WERI-Rb-1 (cell line): ENCODE results near the gene KLF18.
"Not testable (repeated sequence)": the region's sequence is repeated elsewhere in the genome, so short reads cannot be mapped to it uniquely, and the experiment has no call there.

Experiments
- DNase-seq: peaks from one replicate; pipeline ENCODE4 v3.0.0-alpha.2; 2020
- H3K27ac ChIP-seq: fragments of 250-450 bp; sonication (Bioruptor Pico); 2 replicates; pipeline ENCODE4 v1.5.1; 2020; ENCODE audit warnings: mild to moderate bottlenecking, moderate library complexity
- H3K27me3 ChIP-seq: fragments of 250-450 bp; sonication (Bioruptor Pico); 2 replicates; pipeline ENCODE4 v1.5.1; 2021; ENCODE audit warnings: mild to moderate bottlenecking, low read depth, moderate library complexity; ENCODE audit not compliant: insufficient read depth, severe bottlenecking
- H3K36me3 ChIP-seq: fragments of 250-450 bp; sonication (Bioruptor Pico); 2 replicates; pipeline ENCODE4 v1.5.1; 2020; ENCODE audit warnings: mild to moderate bottlenecking, moderate library complexity
- H3K4me3 ChIP-seq: 2 replicates; pipeline ENCODE4 v1.5.1; 2011; ENCODE audit warnings: low read depth, mild to moderate bottlenecking, control low read depth, low read length
- H3K9me3 ChIP-seq: fragments of 250-450 bp; sonication (Bioruptor Pico); 2 replicates; pipeline ENCODE4 v1.5.1; 2021; ENCODE audit warnings: mild to moderate bottlenecking, moderate library complexity; ENCODE audit not compliant: severe bottlenecking
- CTCF ChIP-seq: IDR thresholded peaks from 2 replicates; pipeline ENCODE4 v1.5.1; 2011; ENCODE audit warnings: low read depth, mild to moderate bottlenecking, control low read depth, inconsistent platforms, low read length

KLF18 gene

GRCh38 chr1:44146536-44147361 is 5.3 kb upstream of the KLF18 start:
- DNase-seq = no peak
- Histone ChIP-seq H3K9me3 (peaks cover 17% of the 10 kb centered on the region), H3K27ac (no peak overlapping the region), H3K4me3 (no peak overlapping the region), H3K27me3 (no peaks in the 10 kb centered on the region), H3K36me3 (no peaks in the 10 kb centered on the region)
- no peak for TF ChIP-seq CTCF

GRCh38 chr1:44144962-44145756 is 3.7 kb upstream of the KLF18 start:
- Histone ChIP-seq H3K4me3 (no peak overlapping the region), H3K27ac (no peak overlapping the region), H3K27me3 (no peaks in the 10 kb centered on the region), H3K9me3 (peaks cover 17% of the 10 kb centered on the region), H3K36me3 (no peaks in the 10 kb centered on the region)
- DNase-seq = no peak
- TF ChIP-seq CTCF = no peak

- H3K27ac ChIP-seq, H3K9me3 ChIP-seq, DNase-seq, H3K27me3 ChIP-seq, H3K36me3 ChIP-seq, H3K4me3 ChIP-seq: not testable (repeated sequence)
These were observed 1.9 kb downstream of the KLF18 start for GRCh38 chr1:44139565-44139964.

- Histone ChIP-seq H3K27me3 (no peaks in the 10 kb centered on the region), H3K36me3 (no peaks in the 10 kb centered on the region), H3K4me3 (no peak overlapping the region), H3K9me3 (no peaks in the 10 kb centered on the region), H3K27ac (no peak overlapping the region)
- TF ChIP-seq CTCF = no peak
- no peak for DNase-seq
These were observed 3.2 kb downstream of the KLF18 start for GRCh38 chr1:44138239-44138638.

- Histone ChIP-seq H3K27me3 (no peaks in the 10 kb centered on the region), H3K4me3 (no peak overlapping the region), H3K9me3 (no peaks in the 10 kb centered on the region), H3K36me3 (no peaks in the 10 kb centered on the region), H3K27ac (no peak overlapping the region)
- DNase-seq = no peak
- no peak for TF ChIP-seq CTCF
These were observed 5.5 kb downstream of the KLF18 start for GRCh38 chr1:44135886-44136285.
